ENCODE data around the gene PINLYP.
"Not testable (repeated sequence)": the region's sequence is repeated elsewhere in the genome, so short reads cannot be mapped to it uniquely, and the experiment has no call there.

PINLYP gene

DNA sequence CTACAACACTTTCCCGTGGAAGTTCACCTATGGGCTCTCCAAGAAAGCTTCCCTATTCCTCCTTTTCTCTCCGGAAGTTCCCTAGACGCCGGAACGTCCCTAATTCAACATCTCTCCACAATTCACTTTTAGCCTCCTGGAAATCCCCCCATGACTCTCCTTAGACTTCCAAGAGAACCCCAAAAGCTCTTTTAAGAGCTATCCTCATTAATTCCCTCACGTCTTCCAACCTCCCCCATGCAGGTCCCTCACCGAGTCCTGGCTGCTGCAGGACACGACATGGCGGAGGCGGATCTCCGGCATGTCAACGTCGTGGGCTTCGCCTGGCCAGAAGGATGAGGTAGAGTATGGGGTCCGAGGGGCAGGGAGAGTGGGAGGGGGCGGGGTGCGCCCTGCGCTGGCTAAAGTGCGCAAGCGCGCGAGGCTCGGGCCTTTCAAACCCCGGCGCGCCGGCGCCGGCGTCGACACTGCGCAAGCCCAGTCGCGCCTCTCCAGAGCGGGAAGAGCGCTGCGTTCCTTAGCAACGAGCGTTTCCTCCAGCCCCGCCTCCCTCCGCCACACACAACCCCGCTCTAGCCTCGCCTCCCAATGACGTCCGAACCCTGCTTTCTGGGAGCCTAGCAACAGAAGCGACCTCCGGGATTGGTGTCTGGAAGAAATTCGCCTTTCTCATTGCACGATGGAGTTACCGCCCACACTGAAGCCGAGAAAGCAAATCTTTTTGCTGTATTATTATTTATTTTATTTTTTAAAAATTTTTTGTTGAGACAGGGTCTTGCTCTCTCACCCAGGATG lies at the start of gene PINLYP, which contains the start of gene XRCC1:
Gene PINLYP, plus strand, starts transcription at position 646 of the 795 bp plus-strand sequence. CDS start 1,391 bp downstream, outside the sequence.
Gene XRCC1, minus strand, starts transcription at position 372 of the 795 bp plus-strand sequence. Its CDS starts 69 bp downstream, at position 303.
- peak; percentile 94 for DNase-seq (ENCODE audit: low read depth)

DNA sequence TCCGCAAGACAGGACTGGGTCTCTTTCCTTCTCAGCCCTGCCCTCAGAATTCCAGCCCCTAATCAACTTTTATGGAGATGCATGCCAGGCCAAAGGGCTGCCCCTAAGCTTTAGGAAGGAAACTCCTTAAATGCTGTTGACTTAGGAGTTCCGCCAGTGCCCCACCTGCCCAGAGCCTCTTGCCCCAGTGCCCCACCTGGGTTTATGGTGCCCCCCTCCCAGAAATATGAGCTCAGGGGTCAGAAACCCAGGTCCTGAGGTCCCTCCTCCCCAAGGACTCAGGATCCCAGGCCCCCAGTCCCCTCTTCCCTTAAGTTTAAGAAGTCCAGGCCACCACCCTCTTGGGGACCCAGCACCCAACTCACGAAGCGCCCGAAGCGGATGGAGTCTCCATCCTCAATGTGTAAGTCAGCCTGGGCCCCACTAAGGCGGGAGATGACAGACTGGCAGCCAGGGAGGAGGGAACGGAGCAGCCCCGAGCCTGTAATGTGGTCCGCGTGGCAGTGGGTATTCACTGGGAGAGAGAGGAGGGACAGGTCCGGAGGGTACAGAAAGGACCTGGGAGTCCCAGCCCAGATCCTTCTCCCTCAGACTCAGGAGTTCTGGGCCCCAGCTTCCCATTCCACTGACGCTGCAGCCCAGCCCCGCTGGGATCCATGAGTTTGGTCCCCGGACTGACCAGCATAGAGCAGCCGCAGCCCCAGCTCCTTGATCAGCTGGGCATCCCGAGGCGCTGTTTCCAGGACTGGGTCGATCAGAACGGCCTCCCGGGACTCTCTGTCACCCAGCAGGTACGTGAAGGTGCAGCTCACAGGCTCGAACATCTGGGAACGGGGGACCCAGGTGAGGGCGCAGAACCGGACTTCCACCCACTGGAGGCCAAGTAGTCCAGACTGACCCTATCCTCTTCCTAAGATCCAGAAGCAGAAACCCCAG lies 49.5 kb upstream of the PINLYP start:
- DNase-seq (ENCODE audit: low read depth): no peak

DNA sequence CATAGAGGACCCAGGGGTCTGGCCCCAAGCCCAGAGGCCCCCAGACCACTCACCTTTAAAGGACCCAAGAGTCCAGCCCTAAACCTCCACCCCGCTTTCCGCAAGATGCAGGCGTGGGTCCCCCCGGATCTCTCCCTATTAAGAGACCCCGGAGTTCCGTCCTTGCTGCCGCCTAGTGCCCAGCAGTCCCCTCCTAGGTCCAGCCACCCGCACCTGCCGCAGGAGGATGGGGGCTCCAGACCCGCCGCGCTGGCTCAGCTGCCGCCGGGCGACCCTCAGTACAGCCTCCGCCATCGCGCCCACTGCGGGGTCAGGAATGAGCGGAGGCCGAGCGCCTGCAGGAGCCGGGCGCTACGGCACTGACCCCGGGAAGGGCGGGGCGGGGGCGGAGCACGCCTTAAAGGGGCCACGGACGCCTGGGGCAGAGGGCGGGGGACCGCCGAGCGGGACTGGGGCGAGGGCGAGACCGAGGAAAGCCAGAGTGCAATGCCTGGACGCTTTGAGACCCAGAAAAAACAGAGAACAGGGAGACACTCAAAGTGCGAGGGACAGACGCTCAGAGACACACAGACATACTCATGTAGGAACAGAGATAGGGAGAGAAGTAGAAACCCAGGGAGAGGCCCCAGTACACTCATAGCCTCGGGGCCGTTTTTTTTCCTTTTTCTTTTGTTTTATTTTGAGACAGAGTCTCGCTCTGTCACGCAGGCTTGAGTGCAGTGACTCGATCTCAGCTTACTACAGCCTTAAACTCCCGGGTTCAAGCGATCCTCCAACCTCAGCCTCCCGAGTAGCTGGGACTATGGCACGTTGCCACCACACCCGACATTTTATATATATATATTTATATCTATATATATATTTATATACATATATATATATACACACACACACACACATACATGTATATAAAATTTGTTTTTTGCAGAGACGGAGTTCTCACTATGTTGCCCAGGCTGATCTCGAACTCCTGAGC lies 48.4 kb upstream of the PINLYP start, which contains the start of gene ETHE1:
Gene ETHE1, minus strand, starts transcription at position 318 of the 976 bp plus-strand sequence. Its CDS starts 24 bp downstream, at position 294.
- DNase-seq (ENCODE audit: low read depth): peak; percentile 65

DNA sequence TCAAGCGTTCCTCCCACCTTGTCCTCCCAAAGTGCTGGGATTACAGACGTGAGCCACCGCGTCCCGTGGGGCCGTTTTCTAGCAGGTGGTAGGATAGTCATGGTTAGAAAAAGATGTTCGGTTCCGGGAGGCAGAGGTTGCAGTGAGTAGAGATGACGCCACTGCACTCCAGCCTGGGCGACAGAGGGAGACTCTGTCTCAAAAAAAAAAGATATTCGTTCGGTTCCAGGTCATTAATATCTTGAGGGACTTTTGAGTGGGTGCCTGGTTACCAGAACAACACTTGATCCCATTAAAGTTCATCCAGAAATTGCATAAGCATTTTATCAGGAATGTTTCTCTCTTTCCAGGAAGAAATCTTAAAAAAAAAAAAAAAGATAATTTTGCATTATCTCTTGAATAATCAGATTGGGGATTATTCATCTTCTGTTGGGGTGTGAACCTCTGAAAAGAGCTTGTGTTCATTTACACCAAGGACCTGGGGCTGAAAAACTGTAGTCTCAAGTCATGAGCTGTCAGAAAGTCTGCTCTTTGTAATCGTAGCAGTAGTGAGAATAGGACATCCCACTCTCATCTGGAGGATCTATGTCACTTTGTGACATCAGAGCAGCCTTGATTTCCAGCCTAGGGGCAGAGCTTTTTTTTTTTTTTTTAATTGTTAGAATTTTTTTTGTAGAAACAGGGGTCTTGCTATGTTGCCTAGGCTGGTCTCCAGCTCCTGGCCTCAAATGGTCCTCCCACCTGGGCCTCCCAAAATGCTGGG lies 47.6 kb upstream of the PINLYP start:
- DNase-seq (ENCODE audit: low read depth): no peak

DNA sequence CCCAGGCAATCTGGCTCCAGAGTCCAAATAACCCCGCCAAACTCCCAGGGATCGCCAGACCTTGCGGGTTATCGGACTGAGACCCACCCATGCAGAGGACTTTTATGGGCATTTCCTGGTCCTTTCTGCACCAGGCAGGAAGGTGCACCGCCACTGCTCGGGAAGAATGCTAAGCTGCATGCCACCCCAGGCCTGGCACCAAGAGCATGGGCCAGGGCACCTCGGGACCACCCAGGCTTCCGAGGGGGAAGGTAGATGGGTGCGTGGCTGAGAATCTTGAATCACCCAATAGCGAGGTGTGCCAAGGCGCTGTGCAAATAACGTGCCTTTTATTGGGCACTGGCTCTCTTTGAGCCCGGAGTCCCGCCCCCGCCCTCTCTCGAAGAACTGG lies 43.0 kb upstream of the PINLYP start:
- DNase-seq (ENCODE audit: low read depth): no peak

DNA sequence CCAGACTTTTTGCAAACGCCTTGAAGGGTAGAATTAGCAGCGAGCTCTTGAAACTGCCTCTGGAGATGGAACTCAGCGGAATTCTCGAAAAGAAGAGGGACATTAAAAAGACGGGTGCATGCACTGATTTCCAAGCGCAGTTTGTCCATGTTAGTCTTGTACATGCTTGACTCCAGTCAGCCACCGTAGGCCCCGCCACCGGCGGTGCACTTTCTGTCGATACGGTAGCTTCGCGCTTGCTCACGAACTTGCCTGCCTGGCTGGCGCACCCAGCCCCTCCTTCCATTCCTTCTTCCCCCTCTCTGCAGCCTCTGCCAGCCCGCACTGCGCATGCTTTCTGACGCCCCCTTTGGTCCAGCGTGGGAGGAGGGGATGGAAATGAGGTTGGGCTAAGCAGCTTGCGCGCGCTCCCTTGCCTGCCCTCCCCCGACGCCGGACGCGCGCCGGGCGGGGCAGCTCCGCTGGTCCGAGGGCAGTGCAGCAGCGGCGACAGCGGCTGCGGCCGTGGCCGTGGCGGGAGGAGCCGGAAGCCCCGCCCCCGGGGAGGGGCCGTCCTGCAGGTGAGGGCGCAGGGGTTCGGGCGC lies 42.5 kb upstream of the PINLYP start, which contains the start of gene ZNF575:
Gene ZNF575, plus strand, starts transcription at position 227 of the 584 bp plus-strand sequence. CDS start 1,235 bp downstream, outside the sequence.
- DNase-seq (ENCODE audit: low read depth): peak; percentile 86

DNA sequence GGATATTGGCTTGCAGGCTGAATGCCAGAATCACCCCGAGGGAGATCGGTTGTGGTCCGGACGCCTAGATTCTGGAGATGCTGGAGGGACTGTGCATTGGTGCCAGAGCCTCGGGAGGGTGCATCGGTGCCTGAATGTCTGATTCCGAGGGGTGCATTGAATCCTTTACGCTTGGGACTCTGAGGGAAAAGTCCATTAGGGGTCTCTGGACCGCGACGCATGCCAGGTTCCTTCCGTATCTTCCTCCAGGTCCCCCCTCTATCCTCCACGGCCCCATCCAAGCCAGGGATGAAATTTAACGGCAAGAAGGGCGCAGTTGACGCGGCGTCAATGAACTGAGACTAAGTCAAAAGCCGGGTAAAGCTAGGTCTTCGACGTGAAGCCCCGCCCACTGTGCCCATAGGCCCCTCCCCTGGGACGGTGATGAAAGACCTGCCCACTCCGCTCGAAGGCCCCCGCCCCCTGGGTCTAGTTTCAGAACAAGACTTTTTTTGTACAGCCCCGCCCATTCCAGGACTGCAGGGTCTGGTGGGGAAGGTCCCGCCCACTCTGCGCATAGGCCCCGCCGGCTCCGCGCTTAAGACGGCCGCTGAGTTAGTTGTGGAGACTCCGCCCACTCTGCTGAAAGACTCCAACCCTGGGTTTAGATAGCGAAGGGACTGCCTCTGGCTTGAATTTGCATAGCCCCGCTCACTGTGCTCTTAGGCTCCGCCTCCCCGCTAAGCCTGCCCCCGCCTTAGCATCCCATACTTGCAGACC lies 41.9 kb upstream of the PINLYP start:
- peak; percentile 89 for DNase-seq (ENCODE audit: low read depth)

DNA sequence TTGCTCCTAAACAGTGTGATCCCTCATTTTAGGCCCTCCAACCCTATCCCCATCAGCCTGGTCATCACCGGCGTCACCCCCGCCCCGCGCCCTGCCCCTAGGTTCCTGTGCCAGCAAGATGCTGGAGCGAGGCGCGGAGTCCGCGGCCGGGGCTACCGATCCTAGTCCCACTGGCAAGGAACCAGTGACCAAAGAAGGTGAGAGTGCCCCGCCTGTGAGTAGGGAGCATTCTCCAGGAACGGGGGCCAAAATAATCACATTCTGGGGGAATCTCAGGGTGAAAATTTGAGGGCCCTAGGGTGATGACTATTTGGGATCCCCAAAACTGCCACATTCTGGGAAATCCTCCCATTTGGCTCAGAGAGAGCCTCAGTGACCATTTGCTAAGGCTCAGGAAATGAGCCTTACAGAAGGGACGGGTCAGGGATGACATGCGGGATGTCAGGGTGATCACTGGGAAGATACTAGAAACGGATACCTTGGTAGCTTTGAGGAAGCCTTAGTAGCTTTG lies 41.2 kb upstream of the PINLYP start:
- DNase-seq (ENCODE audit: low read depth): no peak

DNA sequence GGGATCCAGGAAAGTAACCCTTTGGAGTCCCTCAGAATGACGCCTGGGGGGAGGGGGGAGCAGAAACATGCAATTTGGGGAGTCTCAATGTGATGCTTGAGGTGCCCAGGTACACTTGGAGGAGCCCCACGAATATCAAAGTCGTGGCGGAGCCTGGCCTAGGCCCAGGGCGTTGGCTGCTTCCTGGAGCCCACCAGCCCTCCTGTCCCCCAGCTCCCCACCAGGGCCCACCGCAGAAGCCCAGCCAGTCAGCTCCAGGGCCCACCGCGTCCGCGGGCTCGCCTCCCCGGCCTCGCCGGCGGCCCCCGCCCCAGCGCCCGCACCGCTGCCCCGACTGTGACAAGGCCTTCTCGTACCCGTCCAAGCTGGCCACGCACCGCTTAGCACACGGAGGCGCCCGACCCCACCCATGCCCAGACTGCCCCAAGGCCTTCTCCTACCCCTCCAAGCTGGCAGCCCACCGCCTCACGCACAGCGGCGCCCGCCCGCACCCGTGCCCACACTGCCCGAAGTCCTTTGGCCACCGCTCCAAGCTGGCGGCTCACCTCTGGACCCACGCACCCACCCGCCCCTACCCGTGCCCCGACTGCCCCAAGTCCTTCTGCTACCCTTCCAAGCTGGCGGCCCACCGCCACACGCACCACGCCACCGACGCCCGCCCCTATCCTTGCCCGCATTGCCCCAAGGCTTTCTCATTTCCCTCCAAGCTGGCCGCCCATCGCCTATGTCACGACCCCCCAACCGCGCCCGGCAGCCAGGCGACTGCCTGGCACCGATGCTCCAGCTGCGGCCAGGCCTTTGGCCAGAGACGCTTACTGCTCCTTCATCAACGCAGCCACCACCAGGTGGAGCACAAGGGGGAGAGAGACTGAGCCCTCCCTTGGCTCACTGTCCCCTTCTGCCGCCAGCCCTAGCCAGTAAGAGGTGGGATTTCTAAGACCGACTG lies 40.5 kb upstream of the PINLYP start:
- no peak for DNase-seq (ENCODE audit: low read depth)

DNA sequence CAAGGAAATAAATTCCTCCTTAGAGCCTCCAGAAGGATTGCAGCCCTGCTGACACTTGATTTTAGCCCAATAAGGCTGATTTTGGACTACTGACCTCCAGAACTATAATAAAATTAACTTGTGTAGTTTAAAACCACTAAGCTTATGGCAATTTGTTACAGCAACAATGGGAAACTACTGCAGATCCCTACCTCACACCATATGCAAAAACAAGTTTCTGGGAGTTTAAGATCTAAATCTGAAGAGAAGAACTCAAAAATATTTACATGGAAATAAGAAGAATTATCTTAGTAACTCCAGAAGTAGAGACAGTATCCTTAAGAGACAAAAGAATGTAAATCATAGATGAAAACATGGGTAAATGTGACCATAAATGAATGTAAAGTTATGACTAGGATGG lies 36.7 kb upstream of the PINLYP start:
- DNase-seq (ENCODE audit: low read depth): no peak

DNA sequence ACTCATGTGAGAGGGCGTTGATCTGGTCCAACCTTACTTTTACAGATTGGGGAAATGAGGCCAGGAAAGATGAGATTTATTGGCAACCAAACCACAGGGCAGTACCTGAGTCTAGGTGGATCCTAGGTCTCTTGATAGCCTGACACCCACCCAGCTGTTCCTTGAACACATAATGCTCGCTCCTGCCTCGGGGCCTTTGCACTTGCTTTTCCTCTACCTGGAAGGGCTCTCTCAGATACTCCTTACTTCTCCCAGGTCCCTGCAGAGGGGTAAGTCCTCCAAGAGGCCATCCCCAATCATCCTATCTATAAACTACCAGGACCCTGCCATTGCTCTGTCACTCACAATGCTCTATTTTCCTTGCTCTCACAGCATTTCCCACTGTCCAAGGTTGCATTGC lies 35.2 kb upstream of the PINLYP start:
- DNase-seq (ENCODE audit: low read depth): no peak

DNA sequence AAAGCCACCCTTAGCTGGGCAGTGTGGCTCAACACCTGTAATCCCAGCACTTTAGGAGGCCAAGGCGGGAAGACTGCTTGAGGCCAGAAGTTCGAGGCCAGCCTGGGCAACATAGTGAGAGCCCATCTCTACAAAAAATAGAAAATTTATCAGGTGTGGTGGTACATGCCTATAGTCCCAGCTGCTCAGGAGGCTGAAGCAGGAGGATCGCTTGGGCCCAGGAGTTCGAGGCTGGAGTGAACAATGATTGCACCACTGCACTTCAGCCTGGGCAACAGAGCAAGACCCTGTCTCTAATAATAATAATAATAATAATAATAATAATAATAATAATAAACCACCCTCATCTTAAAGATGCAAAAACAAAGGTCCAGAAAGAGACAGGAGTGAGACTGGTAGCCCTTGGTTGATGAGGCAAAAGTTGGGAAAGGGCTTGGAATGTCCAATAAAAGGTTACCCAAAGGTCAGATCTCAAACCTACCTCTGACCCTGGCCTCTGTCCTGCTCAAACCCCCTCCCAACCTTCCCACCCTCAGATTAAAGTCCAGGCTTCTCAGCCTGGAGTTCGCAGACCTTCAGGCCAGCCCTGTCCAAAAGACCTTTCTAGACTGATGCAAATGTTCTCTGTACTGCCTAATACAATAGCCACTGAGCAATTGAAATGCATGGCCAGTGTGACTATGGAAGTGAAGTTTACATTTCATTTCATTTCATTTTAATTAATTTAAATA lies 33.5 kb upstream of the PINLYP start:
- no peak for DNase-seq (ENCODE audit: low read depth)

DNA sequence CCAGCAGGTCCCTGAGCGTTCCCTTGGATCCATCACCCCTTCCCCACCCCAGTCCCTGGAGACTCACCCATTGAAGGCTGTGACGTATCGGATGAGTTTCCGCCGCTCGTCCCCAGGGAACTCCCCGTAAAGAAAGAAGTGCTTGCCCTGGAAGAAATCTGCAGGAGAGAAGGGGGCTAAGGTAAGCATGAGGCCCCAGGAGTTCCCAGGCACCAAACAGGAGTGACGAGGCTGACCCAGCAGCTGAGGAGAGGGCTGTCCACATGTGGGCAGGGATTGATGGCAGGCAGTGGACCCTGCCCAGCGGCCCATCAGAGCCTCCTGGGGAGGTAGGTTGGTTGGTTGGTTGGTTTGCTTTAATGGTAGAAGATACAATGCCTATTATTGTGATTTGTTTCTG lies 31.5 kb upstream of the PINLYP start:
- no peak for DNase-seq (ENCODE audit: low read depth)

DNA sequence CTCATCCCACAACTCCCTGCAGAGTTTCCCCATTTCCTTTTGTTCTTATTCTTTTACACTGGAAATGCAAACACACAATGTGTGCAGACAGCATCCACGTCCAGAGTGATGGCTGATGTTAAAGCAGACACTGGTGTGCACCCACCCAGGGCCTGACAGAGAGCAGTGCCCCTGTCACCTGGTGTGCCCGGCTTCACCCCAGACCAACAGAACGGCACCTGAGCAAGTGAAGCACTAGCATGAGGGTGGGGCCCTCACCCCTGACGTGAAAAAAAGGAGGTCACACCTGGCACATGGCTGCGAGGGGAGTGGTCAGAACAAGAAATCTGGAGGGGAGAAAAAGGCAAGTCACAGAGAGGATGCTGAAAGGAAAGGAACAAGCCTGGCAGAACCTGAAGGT lies 30.3 kb upstream of the PINLYP start:
- DNase-seq (ENCODE audit: low read depth): no peak

DNA sequence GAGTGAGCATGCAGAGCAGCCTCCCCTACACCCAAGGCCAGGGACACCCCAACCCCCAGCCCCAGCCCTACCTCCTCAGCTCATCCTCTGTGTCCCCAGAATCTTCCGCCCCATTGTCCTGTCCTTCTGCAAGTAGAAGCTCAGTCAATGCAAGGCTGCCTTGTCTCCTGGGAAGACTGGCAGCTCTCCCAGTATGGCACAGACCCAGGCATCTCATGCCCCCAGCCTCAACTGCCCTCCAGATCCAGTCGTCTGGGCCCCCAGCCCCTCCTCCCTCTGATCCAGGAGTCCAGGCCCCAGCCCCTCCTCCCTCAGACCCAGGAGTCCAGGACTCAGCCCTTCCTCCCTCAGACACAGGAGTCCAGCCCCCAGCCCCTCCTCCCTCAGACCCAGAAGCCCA lies 29.6 kb upstream of the PINLYP start:
- DNase-seq (ENCODE audit: low read depth): no peak

DNA sequence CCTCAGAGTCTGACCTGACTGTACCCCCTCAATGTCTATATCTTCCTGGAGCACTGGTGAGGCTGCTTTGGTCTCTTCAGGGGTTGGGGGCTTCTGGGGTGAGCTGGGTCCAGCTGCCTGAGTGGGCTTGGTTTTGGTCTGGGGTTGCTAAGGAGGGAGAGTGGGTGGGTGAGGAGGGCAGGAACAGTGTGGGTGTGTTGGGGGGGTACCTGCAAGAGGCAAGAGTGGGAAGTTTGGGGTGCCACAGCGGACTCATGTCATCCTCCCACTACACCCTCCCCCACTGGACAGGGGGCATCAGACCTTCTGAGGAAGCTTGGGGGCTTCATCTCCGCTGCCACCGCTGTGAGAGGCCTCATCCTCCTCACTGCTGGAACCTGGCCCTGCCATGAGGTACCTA lies 29.0 kb upstream of the PINLYP start:
- no peak for DNase-seq (ENCODE audit: low read depth)

DNA sequence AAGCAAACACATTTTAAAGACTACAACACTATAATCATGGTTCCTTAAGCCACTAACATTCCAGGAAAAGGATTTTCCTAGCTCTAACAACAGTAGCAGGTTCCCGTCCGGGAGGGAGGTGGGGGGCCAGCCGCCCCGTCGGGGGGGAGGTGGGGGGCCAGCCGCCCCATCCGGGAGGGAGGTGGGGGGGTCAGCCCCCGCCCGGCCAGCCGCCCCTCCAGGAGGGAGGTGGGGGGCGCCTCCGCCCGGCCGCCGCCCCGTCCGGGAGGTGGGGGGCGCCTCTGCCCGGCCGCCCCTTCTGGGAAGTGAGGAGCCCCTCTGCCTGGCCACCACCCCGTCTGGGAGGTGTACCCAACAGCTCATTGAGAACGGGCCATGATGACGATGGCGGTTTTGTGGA lies 27.7 kb upstream of the PINLYP start:
- not testable (repeated sequence) for DNase-seq (ENCODE audit: low read depth)
